ENCODE measurements around the gene VWA5B1.

VWA5B1 gene

GRCh38 chr1:20323613-20323920 lies 32.9 kb downstream of the VWA5B1 start:
- no peaks in the 10 kb centered on the region; the same call in 1 of the 2 replicates for H3K4me1 ChIP-seq (ENCODE audit: low read length)

DNA sequence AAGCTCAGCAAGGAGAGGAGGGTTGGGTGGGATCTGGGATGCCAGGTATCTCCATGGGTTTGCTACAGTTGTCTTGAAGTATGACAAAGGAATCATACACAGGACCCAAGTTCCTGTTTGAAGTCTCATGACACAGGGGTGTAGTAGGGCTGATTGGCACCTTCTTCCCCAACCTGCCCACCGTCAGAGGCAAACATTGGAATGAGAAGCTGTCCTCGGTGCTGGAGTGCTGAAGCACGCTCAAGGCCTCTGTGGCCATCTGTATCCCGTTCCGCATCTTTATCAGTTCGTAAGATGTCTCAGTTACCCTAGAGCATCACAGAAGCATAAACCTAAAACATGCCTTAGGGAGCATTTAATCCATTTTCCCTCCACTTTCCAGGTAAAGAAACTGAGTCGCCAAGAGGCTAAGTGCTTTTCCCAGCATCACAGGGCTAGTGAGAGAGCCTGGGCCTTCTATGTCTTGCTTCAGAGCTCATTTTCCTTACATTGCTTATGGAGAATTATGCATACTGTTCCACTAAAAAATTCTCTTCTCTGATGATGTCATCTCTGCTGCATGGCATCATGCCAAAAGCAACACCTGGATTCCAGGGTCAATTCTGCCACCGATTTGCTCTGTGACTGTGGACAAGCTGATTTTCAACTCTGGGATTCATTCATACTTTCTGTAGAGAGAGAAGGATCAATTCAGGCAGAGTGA lies 34.2 kb downstream of the VWA5B1 start:
- H3K9me3 ChIP-seq (replicated peaks; ENCODE audit: insufficient read depth, low read length) = no peaks in the 10 kb centered on the region
- H3K36me3 ChIP-seq (replicated peaks; ENCODE audit: insufficient read depth, low read length) = no peaks in the 10 kb centered on the region
- H3K9ac ChIP-seq (ENCODE audit: low read length) = no peak overlapping the region
- no peak overlapping the region for H2AFZ ChIP-seq (ENCODE audit: low read length)
- H3K79me2 ChIP-seq (ENCODE audit: low read length) = no peaks in the 10 kb centered on the region
- no peaks in the 10 kb centered on the region; the same call in 1 of the 2 replicates for H3K4me1 ChIP-seq (ENCODE audit: low read length)
- no peak for DNase-seq
- H4K20me1 ChIP-seq (ENCODE audit: insufficient read depth, low read length) = no peaks in the 10 kb centered on the region
- no peak for TF ChIP-seq EZH2 (optimal IDR thresholded peaks at IDR 0.05; ENCODE audit: low read depth, low read length)
- TF ChIP-seq EZH2phosphoT487 (IDR thresholded peaks at IDR 0.05; ENCODE audit: low read length) = no peak
- TF ChIP-seq, protein P1, sequence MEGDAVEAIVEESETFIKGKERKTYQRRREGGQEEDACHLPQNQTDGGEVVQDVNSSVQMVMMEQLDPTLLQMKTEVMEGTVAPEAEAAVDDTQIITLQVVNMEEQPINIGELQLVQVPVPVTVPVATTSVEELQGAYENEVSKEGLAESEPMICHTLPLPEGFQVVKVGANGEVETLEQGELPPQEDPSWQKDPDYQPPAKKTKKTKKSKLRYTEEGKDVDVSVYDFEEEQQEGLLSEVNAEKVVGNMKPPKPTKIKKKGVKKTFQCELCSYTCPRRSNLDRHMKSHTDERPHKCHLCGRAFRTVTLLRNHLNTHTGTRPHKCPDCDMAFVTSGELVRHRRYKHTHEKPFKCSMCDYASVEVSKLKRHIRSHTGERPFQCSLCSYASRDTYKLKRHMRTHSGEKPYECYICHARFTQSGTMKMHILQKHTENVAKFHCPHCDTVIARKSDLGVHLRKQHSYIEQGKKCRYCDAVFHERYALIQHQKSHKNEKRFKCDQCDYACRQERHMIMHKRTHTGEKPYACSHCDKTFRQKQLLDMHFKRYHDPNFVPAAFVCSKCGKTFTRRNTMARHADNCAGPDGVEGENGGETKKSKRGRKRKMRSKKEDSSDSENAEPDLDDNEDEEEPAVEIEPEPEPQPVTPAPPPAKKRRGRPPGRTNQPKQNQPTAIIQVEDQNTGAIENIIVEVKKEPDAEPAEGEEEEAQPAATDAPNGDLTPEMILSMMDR (IDR thresholded peaks at IDR 0.05; ENCODE audit: low read length) = no peak
- no peak overlapping the region for H3K27ac ChIP-seq (ENCODE audit: low read length)
- H3K4me2 ChIP-seq (ENCODE audit: low read depth, low read length) = no peak overlapping the region
- no peaks in the 10 kb centered on the region for H3K9me2 ChIP-seq (replicated peaks; ENCODE audit: insufficient read depth, low read length)
- no peaks in the 10 kb centered on the region for H3F3A ChIP-seq (ENCODE audit: insufficient read depth, low read length)
- no peak overlapping the region for H3K4me3 ChIP-seq (ENCODE audit: low read length)
- peaks cover 96% of the 10 kb centered on the region for H3K27me3 ChIP-seq (replicated peaks; ENCODE audit: insufficient read depth, low read length)

More at GRCh38 chr1:20323613-20323920, 32.9 kb downstream of the VWA5B1 start:
- no peak overlapping the region for H3K27ac ChIP-seq (ENCODE audit: low read length)
- no peak overlapping the region for H2AFZ ChIP-seq (ENCODE audit: low read length)
- H3K79me2 ChIP-seq (ENCODE audit: low read length) = no peaks in the 10 kb centered on the region
- peaks cover 99% of the 10 kb centered on the region for H3K27me3 ChIP-seq (replicated peaks; ENCODE audit: insufficient read depth, low read length)
- no peak overlapping the region for H3K9ac ChIP-seq (ENCODE audit: low read length)
- DNase-seq = no peak
- H3K4me2 ChIP-seq (ENCODE audit: low read depth, low read length) = no peak overlapping the region
- no peaks in the 10 kb centered on the region for H3K36me3 ChIP-seq (replicated peaks; ENCODE audit: insufficient read depth, low read length)
- no peak overlapping the region for H3K4me3 ChIP-seq (ENCODE audit: low read length)
- H3F3A ChIP-seq (ENCODE audit: insufficient read depth, low read length) = no peaks in the 10 kb centered on the region
- H3K9me2 ChIP-seq (replicated peaks; ENCODE audit: insufficient read depth, low read length) = no peaks in the 10 kb centered on the region
- TF ChIP-seq EZH2phosphoT487 (IDR thresholded peaks at IDR 0.05; ENCODE audit: low read length) = no peak
- TF ChIP-seq, protein P1 (IDR thresholded peaks at IDR 0.05; ENCODE audit: low read length) = no peak
- no peak for TF ChIP-seq EZH2 (optimal IDR thresholded peaks at IDR 0.05; ENCODE audit: low read depth, low read length)
- no peaks in the 10 kb centered on the region for H4K20me1 ChIP-seq (ENCODE audit: insufficient read depth, low read length)
- no peaks in the 10 kb centered on the region for H3K9me3 ChIP-seq (replicated peaks; ENCODE audit: insufficient read depth, low read length)

- H3K9me2 ChIP-seq (replicated peaks; ENCODE audit: insufficient read depth, low read length) = no peaks in the 10 kb centered on the region
- DNase-seq = no peak
- H3K79me2 ChIP-seq (ENCODE audit: low read length) = no peaks in the 10 kb centered on the region
- H3K36me3 ChIP-seq (replicated peaks; ENCODE audit: insufficient read depth, low read length) = no peaks in the 10 kb centered on the region
- no peak overlapping the region for H3K4me3 ChIP-seq (ENCODE audit: low read length)
- no peaks in the 10 kb centered on the region; the same call in 1 of the 2 replicates for H3K4me1 ChIP-seq (ENCODE audit: low read length)
- no peak overlapping the region for H3K4me2 ChIP-seq (ENCODE audit: low read depth, low read length)
- no peak overlapping the region for H2AFZ ChIP-seq (ENCODE audit: low read length)
- H3K9ac ChIP-seq (ENCODE audit: low read length) = no peak overlapping the region
- H3F3A ChIP-seq (ENCODE audit: insufficient read depth, low read length) = no peaks in the 10 kb centered on the region
- peaks cover 96% of the 10 kb centered on the region for H3K27me3 ChIP-seq (replicated peaks; ENCODE audit: insufficient read depth, low read length)
- H3K9me3 ChIP-seq (replicated peaks; ENCODE audit: insufficient read depth, low read length) = no peaks in the 10 kb centered on the region
- TF ChIP-seq, protein P1 (IDR thresholded peaks at IDR 0.05; ENCODE audit: low read length) = no peak
- no peak for TF ChIP-seq EZH2phosphoT487 (IDR thresholded peaks at IDR 0.05; ENCODE audit: low read length)
- no peak for TF ChIP-seq EZH2 (optimal IDR thresholded peaks at IDR 0.05; ENCODE audit: low read depth, low read length)
- no peaks in the 10 kb centered on the region for H4K20me1 ChIP-seq (ENCODE audit: insufficient read depth, low read length)
- H3K27ac ChIP-seq (ENCODE audit: low read length) = no peak overlapping the region
These were observed 34.8 kb downstream of the VWA5B1 start for GRCh38 chr1:20325407-20325843.
